HG02938 (cell line): Measurements from ENCODE around the gene PAPSS1.
"Not testable (repeated sequence)": the region's sequence is repeated elsewhere in the genome, so short reads cannot be mapped to it uniquely, and the experiment has no call there.

Experiments
- ATAC-seq: cut with Tn5 transposase; IDR thresholded peaks from one replicate; pipeline ENCODE4 v1.9.1; 2021; ENCODE audit warnings: mild to moderate bottlenecking, moderate library complexity; ENCODE audit not compliant: unreplicated experiment

PAPSS1 gene

GRCh38 chr4:107726131-107726925 lies 6.3 kb upstream of the PAPSS1 start:
- not testable (repeated sequence) for ATAC-seq

GRCh38 chr4:107725281-107725859 lies 5.3 kb upstream of the PAPSS1 start:
- no peak for ATAC-seq

GRCh38 chr4:107723331-107723730 lies 3.3 kb upstream of the PAPSS1 start:
- ATAC-seq: not testable (repeated sequence)

- no peak for ATAC-seq
These were observed 1.5 kb upstream of the PAPSS1 start for GRCh38 chr4:107721436-107722100.

- ATAC-seq: peak; percentile 7
These were observed 670 bp downstream of the PAPSS1 start for GRCh38 chr4:107719207-107719921.

GRCh38 chr4:107718351-107718965 lies 1.6 kb downstream of the PAPSS1 start:
- ATAC-seq: peak; percentile 40

- no peak for ATAC-seq
These were observed 5.8 kb downstream of the PAPSS1 start for GRCh38 chr4:107714256-107714655.

GRCh38 chr4:107712236-107712635 lies 7.8 kb downstream of the PAPSS1 start:
- ATAC-seq: no peak

- ATAC-seq: no peak
These were observed 8.2 kb downstream of the PAPSS1 start for GRCh38 chr4:107711831-107712230.

- no peak for ATAC-seq
These were observed 9.3 kb downstream of the PAPSS1 start for GRCh38 chr4:107710493-107711459.

GRCh38 chr4:107709916-107710315 lies 10.1 kb downstream of the PAPSS1 start:
- ATAC-seq: no peak

- no peak for ATAC-seq
These were observed 11.8 kb downstream of the PAPSS1 start for GRCh38 chr4:107708225-107708624.

- no peak for ATAC-seq
These were observed 14.1 kb downstream of the PAPSS1 start for GRCh38 chr4:107705742-107706556.

GRCh38 chr4:107701565-107701964 lies 18.5 kb downstream of the PAPSS1 start:
- no peak for ATAC-seq

- ATAC-seq: no peak
These were observed 20.4 kb downstream of the PAPSS1 start for GRCh38 chr4:107699466-107700206.

GRCh38 chr4:107696187-107696586 lies 23.8 kb downstream of the PAPSS1 start:
- not testable (repeated sequence) for ATAC-seq

- ATAC-seq: no peak
These were observed 26.9 kb downstream of the PAPSS1 start for GRCh38 chr4:107693132-107693531.

- no peak for ATAC-seq
These were observed 27.8 kb downstream of the PAPSS1 start for GRCh38 chr4:107692202-107692601.
